T-helper 1 cell treated with Interleukin-12 subunit alpha and Interleukin-12 subunit beta and Interleukin-4 antibody, amounts not matched to agents 30 μg/mL and 1 μg/mL, for 36 hours (primary cell): ENCODE results near the gene FOXN3.

Source experiments
- H3K27ac Mint-ChIP-seq: one replicate; pipeline ENCODE4 v1.8.0; 2021; ENCODE audit warnings: mild to moderate bottlenecking, mixed read lengths
- H3K27me3 Mint-ChIP-seq: one replicate; pipeline ENCODE4 v1.8.0; 2021; ENCODE audit warnings: low read depth, mixed read lengths
- H3K36me3 Mint-ChIP-seq: one replicate; pipeline ENCODE4 v1.8.0; 2021; ENCODE audit warnings: low read depth, mixed read lengths
- H3K4me1 Mint-ChIP-seq: one replicate; pipeline ENCODE4 v1.8.0; 2021; ENCODE audit warnings: low read depth, mixed read lengths
- H3K4me3 Mint-ChIP-seq: one replicate; pipeline ENCODE4 v1.8.0; 2021; ENCODE audit warnings: mild to moderate bottlenecking, moderate library complexity, mixed read lengths
- H3K9me3 Mint-ChIP-seq: one replicate; pipeline ENCODE4 v1.8.0; 2021; ENCODE audit warnings: mixed read lengths

Gene FOXN3

DNA sequence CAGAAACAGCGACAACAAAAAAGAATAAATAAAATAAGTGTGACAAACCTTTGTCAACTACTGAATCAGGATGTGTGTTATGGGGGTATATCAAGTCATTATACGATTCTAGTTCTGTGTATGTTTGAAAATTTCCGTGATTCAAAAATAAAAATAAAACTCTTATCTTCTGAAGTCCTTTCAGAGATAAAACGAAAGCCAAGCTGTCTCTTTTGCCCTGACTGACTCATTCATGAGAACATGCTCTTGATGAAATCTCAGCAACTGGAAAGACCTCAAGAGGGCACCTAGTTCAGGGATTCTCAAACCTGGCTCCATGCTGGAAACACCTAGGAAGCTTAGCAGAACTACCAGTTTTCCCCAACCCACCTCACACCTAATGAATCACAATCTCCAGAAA, 9.2 kb downstream of the FOXN3 start:
- H3K9me3 Mint-ChIP-seq: no peaks in the 10 kb centered on the region
- no peak overlapping the region for H3K4me3 Mint-ChIP-seq
- H3K27ac Mint-ChIP-seq: peak overlapping the region; percentile 31
- peaks cover 43% of the 10 kb centered on the region for H3K4me1 Mint-ChIP-seq
- H3K27me3 Mint-ChIP-seq: no peaks in the 10 kb centered on the region
- peaks cover 30% of the 10 kb centered on the region for H3K36me3 Mint-ChIP-seq

DNA sequence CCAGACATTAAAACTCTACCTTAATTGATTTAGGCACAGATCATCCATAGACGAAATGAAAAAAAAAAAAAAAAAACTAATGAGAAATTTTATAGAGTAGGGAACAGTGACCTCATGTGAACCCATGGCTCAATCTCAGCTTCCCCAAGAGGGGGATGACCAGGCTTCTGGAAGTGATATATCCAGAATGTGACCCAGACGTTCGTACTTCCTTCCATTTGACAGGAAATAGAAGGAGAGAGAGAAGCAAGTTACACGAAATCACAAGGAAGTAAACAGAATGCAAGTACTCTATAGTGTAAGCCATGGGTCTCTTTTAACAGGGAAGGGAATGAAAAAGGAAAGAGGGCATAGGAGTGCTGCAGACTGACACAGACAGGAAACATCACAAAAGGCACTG, 10.1 kb downstream of the FOXN3 start:
- Mint-ChIP-seq H3K9me3 (no peaks in the 10 kb centered on the region), H3K36me3 (peaks cover 31% of the 10 kb centered on the region), H3K4me1 (peaks cover 47% of the 10 kb centered on the region), H3K27ac (no peak overlapping the region), H3K27me3 (no peaks in the 10 kb centered on the region), H3K4me3 (no peak overlapping the region)

DNA sequence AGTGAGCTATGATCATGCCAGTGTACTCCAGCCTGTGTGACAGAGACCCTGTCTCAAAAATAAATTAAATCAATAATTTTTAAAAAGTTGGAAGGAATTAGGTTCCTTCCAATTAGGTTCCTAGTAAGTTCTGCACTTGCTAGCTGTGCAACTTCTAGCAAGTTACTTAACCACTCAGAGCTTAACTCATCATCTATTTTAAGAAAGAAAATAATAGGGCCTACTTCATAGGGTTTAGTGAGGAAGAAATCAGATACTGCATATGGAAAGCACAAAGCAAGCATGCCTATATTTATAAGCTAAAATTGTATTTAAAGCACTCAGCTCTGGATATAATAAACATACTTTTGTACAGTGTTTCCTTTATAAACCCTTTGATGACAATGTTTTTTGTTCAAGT, 10.7 kb downstream of the FOXN3 start:
- Mint-ChIP-seq H3K4me1 (peaks cover 52% of the 10 kb centered on the region), H3K27ac (no peak overlapping the region), H3K27me3 (no peaks in the 10 kb centered on the region), H3K9me3 (no peaks in the 10 kb centered on the region), H3K36me3 (peaks cover 29% of the 10 kb centered on the region), H3K4me3 (no peak overlapping the region)

DNA sequence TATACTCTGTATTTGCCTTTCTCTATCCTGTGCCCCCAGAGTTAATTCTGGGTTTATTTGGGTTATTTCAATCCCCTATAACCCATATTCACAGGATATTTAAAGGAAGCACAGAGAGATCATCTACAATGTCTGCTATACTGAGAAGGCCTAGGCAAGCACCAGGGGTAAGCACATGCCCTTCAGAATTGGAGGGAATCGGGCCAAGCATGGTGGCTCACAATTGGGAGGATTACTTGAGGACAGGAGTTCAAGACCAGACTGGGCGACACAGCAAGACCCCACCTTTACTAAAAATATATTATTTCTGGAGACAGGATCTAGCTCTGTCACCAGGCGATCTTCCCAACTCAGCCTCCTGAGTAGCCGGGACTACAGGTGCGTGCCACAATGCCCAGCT, 11.3 kb downstream of the FOXN3 start:
- Mint-ChIP-seq H3K36me3 (peaks cover 22% of the 10 kb centered on the region), H3K4me3 (no peak overlapping the region), H3K27ac (no peak overlapping the region), H3K9me3 (no peaks in the 10 kb centered on the region), H3K4me1 (peaks cover 52% of the 10 kb centered on the region), H3K27me3 (no peaks in the 10 kb centered on the region)

DNA sequence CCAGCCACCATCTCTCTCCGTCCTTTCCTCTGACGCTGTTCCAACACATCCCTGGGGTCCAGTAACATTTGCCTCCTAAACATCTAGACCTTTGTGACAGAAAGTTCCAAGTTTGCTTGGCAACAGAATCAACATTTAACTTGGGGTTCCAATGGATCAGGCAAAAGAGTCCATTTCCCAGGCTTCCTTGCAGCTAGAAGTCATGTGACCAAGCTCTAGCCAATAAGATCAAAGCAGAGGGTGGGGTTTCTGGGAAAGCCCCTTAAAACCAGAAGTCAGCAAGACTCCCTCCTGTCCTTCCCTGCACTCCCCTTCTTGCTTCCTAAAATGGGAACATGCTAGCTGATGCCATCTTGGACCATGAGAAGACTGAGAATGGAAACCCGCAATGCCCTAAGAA, 14.7 kb downstream of the FOXN3 start:
- H3K4me3 Mint-ChIP-seq: no peak overlapping the region
- peaks cover 41% of the 10 kb centered on the region for H3K4me1 Mint-ChIP-seq
- no peaks in the 10 kb centered on the region for H3K27me3 Mint-ChIP-seq
- H3K36me3 Mint-ChIP-seq: peaks cover 17% of the 10 kb centered on the region
- peak overlapping the region; percentile 7 for H3K27ac Mint-ChIP-seq
- H3K9me3 Mint-ChIP-seq: no peaks in the 10 kb centered on the region

DNA sequence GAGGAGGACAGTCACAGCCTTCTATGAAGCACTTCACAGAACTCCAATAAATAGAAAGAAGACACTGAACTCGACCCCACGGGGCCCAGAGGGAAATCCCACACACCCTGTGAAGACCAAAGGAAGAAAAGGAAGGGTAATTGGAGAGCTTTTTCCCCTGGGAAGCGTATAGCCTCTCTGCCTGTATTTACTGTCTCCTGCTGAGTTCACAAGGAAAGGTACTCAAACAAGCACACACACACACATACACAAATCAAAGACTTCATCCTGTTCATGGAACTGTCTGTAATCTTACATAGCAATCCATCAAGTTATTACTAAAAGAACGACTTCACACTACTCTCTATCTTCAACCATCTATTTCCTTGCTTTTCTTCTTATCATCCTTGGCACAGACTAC, 15.3 kb downstream of the FOXN3 start:
- no peaks in the 10 kb centered on the region for H3K27me3 Mint-ChIP-seq
- H3K4me3 Mint-ChIP-seq: no peak overlapping the region
- no peaks in the 10 kb centered on the region for H3K9me3 Mint-ChIP-seq
- no peak overlapping the region for H3K27ac Mint-ChIP-seq
- peaks cover 17% of the 10 kb centered on the region for H3K36me3 Mint-ChIP-seq
- peaks cover 36% of the 10 kb centered on the region for H3K4me1 Mint-ChIP-seq

DNA sequence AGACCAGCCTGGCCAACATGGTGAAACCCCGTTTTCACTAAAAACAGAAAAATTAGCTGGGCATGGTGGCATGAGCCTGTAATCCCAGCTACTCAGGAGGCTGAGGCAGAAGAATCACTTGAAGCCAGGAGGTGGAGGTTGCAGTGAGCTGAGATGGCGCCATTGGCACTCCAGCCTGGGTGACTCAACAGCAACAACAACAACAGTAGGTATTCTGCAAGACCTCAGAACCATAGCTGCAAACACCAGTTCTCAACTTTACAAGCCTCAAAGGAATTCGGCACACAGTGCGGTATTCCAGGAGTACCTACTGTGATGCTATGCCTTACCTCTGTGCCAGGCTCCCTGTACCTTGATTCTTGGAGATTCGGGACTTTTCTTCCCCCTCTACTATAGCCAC, 15.8 kb downstream of the FOXN3 start:
- Mint-ChIP-seq H3K4me1 (peaks cover 33% of the 10 kb centered on the region), H3K36me3 (peaks cover 17% of the 10 kb centered on the region), H3K27me3 (no peaks in the 10 kb centered on the region), H3K27ac (no peak overlapping the region), H3K4me3 (no peak overlapping the region), H3K9me3 (no peaks in the 10 kb centered on the region)

DNA sequence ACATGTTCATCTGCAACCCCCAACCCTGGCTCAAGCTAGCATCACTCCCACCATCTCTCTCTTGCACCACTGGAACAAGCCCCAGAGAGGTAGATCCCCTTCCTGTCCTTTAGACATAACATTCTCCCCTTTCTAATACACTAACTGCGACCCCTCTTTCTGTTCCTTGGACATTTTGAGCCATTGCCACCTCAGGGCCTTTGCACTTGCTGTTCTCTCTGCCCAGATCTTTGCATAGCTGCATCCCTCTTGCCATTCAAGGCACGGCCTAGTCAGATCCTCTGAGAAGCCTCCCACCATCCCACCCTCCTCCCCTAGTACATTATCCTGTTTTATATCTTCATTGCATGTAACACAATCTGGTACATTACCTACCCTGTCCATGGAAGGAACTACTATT, 16.5 kb downstream of the FOXN3 start:
- Mint-ChIP-seq H3K4me1 (peaks cover 39% of the 10 kb centered on the region), H3K36me3 (peaks cover 20% of the 10 kb centered on the region), H3K4me3 (no peak overlapping the region), H3K9me3 (no peaks in the 10 kb centered on the region), H3K27me3 (no peaks in the 10 kb centered on the region), H3K27ac (no peak overlapping the region)

DNA sequence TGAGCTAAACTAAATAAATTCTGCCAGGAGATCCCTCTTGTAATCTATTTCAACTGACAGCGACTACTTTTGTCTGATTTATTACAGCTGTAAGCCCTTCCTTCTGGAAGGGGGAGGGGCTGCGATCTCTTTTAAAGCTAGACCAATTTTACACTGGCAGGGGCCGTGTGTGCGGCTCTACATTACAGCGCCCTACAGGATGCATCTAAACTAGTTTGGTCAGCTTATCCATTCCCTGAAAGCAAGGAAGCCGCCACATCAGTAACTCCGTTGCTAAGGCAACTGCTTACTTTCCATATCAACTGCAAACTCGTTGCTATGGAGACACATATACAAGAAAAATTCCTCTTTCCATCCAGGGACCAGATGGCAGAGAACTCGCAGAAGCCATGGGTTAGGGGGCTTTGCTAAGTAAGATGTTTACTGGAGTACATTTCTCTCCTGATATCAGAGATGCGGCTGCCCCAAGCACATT, 17.4 kb downstream of the FOXN3 start:
- no peak overlapping the region for H3K4me3 Mint-ChIP-seq

DNA sequence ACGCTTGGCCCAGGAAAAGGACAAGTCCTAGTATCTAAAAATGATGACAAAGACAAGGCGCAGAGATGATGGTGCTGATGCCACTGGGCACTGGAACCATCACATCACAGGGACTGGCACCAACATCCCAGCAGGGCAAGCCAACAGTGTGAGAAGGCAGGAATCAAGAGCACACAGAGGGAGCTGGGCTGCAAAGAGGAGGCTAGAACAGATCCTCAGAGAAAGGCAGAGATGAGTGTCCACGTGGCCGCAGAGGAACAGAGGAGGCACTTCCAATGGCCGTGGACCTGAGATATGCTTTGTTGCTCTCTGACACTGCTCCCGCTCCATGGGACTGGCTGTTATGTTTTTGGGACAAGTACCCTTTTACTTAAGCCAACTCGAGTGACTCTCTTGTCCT, 17.9 kb downstream of the FOXN3 start:
- Mint-ChIP-seq H3K4me1 (peaks cover 39% of the 10 kb centered on the region), H3K4me3 (no peak overlapping the region), H3K27me3 (no peaks in the 10 kb centered on the region), H3K36me3 (peaks cover 18% of the 10 kb centered on the region), H3K27ac (no peak overlapping the region), H3K9me3 (no peaks in the 10 kb centered on the region)

More for the DNA sequence above, 17.4 kb downstream of the FOXN3 start:
- Mint-ChIP-seq H3K9me3 (no peaks in the 10 kb centered on the region), H3K36me3 (peaks cover 18% of the 10 kb centered on the region), H3K4me1 (peaks cover 39% of the 10 kb centered on the region), H3K27me3 (no peaks in the 10 kb centered on the region), H3K27ac (no peak overlapping the region)

DNA sequence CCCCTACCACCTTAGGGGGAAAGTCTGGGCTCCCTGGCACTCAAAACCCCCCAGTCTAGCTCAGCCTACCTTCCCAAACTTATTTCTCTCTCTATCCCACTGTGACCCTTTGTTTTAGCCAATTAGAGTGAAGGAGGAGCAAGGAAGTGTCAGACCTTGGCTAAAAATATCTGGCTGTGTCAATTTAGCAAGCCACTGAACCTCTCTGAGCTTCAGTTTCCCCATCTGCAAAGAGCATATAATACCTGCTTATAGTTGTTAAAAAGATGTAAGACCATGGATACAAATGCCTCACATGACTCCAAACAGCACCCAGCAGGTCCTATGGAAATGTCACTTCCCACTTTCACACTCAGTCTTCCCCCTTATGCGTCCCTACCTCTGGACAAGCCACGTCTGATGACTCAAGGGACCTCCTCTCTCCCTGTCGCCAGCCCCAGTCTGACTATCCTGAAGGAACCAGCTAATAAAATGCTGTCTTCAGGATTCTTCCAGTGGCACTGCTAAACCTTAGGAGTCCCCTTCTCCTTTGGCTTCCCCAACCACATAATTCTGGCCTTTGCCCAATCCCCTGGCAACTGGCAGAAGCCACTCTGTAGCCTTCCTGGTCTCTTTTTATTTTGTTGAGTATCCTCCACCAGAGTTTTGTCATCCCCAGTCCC, 19.3 kb downstream of the FOXN3 start:
- no peaks in the 10 kb centered on the region for H3K27me3 Mint-ChIP-seq
- H3K4me3 Mint-ChIP-seq: no peak overlapping the region
- H3K9me3 Mint-ChIP-seq: no peaks in the 10 kb centered on the region
- H3K27ac Mint-ChIP-seq: no peak overlapping the region
- peaks cover 10% of the 10 kb centered on the region for H3K36me3 Mint-ChIP-seq
- H3K4me1 Mint-ChIP-seq: peaks cover 40% of the 10 kb centered on the region

DNA sequence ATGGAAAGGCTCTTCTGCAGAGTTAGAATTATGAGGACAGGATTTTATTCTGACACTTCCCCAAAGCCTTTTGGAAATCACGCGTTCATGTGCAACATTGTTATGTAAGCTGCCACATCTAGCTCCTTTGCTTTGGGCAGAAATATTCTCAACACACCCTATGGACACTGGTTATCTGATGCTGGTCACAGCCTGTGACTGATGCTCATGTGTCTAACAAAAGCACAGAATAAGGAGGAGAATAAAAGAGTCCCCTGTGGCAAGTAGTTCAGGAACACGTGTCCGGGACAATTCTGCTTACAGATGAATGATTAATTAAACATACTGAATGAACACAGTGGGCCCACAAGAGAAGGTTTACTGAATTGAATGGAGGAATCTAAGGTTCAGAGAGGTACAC, 22.1 kb downstream of the FOXN3 start:
- H3K36me3 Mint-ChIP-seq: peaks cover 5% of the 10 kb centered on the region
- no peaks in the 10 kb centered on the region for H3K9me3 Mint-ChIP-seq
- H3K4me1 Mint-ChIP-seq: peaks cover 21% of the 10 kb centered on the region
- no peak overlapping the region for H3K27ac Mint-ChIP-seq
- no peak overlapping the region for H3K4me3 Mint-ChIP-seq
- no peaks in the 10 kb centered on the region for H3K27me3 Mint-ChIP-seq

DNA sequence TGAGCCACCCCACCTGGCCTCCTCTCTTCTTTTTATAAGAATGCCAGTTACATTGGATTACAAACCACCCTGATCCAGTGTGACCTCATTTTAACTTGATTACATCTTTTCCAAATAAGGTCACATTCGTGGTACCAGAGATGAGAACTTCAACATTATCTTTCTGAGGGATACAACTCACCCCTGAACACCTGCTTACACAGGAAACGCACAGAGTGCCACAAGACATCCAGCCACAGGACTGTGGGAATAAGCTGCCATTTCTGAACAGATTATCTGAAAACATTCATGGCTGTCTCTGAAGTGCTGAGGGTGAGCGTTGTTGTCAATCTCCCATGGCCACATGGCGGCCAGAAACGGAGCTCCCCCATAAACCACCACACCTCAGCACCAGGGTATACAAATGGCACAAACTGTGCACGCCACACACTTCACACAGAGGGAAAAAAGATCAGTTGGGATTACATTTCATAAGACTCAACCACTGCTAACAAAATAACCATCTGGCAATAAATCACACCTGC, 23.7 kb downstream of the FOXN3 start:
- Mint-ChIP-seq H3K4me1 (peaks cover 24% of the 10 kb centered on the region), H3K36me3 (peaks cover 5% of the 10 kb centered on the region), H3K27ac (no peak overlapping the region), H3K4me3 (no peak overlapping the region), H3K9me3 (no peaks in the 10 kb centered on the region), H3K27me3 (no peaks in the 10 kb centered on the region)

DNA sequence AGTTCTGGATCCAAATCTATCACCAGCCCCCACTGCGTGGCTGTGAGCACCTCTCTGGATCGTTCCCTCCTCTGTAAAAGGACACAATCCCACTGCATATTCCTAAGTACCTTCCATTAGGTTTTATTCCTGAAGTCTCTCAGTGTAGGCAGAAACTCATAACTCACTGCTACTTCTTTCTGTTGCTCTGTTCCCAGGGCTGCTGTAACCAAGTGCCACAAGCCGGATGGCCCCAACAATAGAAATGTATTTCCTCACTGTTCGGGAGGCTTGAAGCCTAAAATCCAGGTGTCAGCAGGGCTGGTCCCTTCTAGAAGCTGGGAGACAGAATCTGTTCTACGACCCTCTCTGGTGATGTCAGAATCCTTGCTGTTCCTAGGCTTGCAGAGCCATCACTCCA, 24.9 kb downstream of the FOXN3 start:
- Mint-ChIP-seq H3K27me3 (no peaks in the 10 kb centered on the region), H3K4me3 (no peak overlapping the region), H3K36me3 (peaks cover 5% of the 10 kb centered on the region), H3K9me3 (no peaks in the 10 kb centered on the region), H3K4me1 (peaks cover 20% of the 10 kb centered on the region), H3K27ac (no peak overlapping the region)

DNA sequence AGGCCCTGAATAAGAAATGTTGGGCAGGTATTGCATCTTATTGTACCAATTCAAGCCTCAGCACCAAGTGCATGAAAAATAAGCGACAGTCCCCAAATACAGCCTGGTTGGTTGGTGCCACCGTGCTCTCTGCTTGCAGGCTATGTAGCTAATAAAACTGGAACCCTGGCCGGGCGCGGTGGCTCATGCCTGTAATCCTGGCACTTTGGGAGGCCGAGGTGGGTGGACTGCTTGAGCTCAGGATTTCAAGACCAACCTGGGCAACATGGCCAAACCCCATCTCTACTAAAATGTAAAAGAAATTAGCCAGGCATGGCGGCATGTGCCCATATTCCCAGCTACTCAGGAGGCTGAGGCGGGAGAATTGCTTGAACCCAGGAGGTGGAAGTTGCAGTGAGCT, 25.5 kb downstream of the FOXN3 start:
- no peak overlapping the region for H3K4me3 Mint-ChIP-seq
- no peak overlapping the region for H3K27ac Mint-ChIP-seq
- no peaks in the 10 kb centered on the region for H3K9me3 Mint-ChIP-seq
- peaks cover 20% of the 10 kb centered on the region for H3K4me1 Mint-ChIP-seq
- H3K27me3 Mint-ChIP-seq: no peaks in the 10 kb centered on the region
- H3K36me3 Mint-ChIP-seq: peaks cover 5% of the 10 kb centered on the region
